SU-DHL-6 (cell line): ENCODE results near the gene COX4I2.

ENCODE experiments used
- EZH2phosphoT487 ChIP-seq: fragments of 200-600 bp; sonication (generic), shearing (Covaris generic); conservative IDR thresholded peaks from 2 replicates; pipeline ENCODE4 v1.6.1; 2018; ENCODE audit warnings: mild to moderate bottlenecking, antibody characterized with exemption, low read length, moderate library complexity, mixed read lengths
- TF ChIP-seq, protein P1 (sequence below): fragments of 200-600 bp; sonication (generic); IDR thresholded peaks from one replicate; pipeline ENCODE4 v1.5.1; 2017; ENCODE audit warnings: antibody characterized with exemption, mild to moderate bottlenecking, low read length, moderate library complexity; ENCODE audit not compliant: insufficient read depth, poor library complexity, severe bottlenecking

DNA sequence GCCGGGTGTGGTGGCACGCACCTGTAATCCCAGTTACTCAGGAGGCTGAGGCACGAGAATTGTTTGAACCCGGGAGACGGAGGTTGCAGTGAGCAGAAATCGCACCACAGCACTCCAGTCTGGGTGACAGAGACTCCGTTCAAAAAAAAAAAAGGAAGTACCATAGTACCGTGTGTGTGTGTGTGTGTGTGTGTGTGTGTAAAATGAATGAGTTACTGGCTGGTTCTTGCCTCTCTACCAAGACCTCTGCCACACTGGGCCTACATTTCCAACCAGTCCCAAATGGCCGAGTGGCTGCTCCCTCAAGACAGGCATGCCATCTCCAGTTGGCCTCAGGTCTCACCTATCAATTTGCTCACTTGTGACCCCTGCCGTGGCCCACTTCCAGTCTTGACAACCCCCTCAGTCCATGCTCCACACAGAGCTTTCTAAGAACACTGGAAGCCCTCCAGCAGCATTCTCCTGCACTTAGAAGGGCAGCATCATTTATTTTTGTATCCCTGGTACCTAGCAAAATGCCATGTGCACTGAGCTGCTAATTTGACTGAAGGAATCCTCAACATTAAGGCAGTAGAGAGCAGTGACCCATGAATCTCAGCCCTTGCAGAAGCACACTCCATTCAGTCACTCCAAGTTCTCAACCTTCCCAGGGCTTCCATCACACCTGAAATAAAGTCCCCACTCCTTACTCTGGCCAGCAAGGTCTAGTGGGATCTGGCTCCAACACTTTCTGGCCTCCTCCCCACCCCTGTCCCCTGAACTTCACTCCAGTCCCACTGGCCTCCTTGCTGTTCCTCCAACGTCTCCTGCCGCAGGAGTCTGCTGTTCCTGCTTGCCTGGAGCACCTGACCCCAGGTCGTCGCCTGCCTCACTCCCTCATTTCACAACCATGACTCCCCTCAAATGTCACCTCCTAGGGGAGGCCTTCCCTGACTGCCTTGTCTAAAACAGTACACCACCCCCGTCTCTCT lies 29.9 kb downstream of the COX4I2 start:
- TF ChIP-seq, protein P1, sequence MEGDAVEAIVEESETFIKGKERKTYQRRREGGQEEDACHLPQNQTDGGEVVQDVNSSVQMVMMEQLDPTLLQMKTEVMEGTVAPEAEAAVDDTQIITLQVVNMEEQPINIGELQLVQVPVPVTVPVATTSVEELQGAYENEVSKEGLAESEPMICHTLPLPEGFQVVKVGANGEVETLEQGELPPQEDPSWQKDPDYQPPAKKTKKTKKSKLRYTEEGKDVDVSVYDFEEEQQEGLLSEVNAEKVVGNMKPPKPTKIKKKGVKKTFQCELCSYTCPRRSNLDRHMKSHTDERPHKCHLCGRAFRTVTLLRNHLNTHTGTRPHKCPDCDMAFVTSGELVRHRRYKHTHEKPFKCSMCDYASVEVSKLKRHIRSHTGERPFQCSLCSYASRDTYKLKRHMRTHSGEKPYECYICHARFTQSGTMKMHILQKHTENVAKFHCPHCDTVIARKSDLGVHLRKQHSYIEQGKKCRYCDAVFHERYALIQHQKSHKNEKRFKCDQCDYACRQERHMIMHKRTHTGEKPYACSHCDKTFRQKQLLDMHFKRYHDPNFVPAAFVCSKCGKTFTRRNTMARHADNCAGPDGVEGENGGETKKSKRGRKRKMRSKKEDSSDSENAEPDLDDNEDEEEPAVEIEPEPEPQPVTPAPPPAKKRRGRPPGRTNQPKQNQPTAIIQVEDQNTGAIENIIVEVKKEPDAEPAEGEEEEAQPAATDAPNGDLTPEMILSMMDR: no peak
- TF ChIP-seq EZH2phosphoT487: no peak
